HepG2 (cell line): ENCODE measurements around the gene GPR162. TPM values are rescaled to one million over a fixed set of nuclear protein-coding genes. Genes with fewer than 3 reads are reported as not detected.

Experiments
- IRF2 ChIP-seq: IDR thresholded peaks from 2 replicates; pipeline ENCODE4 v1.6.1; 2018; ENCODE audit warnings: missing genetic modification reagents, missing compliant biosample characterization
- KDM1A ChIP-seq: IDR thresholded peaks from 2 replicates; pipeline ENCODE4 v1.6.1; 2016; ENCODE audit warnings: missing compliant biosample characterization
- MLLT10 ChIP-seq: sonication (generic); formaldehyde crosslinking; IDR thresholded peaks from 2 replicates; pipeline ENCODE4 v1.4.0; 2020; ENCODE audit warnings: missing genetic modification reagents
- NR3C1 ChIP-seq: sonication (generic); formaldehyde crosslinking; IDR thresholded peaks from 2 replicates; pipeline ENCODE4 v1.4.0; 2020; ENCODE audit warnings: missing genetic modification reagents
- SP140L ChIP-seq: sonication (generic); formaldehyde crosslinking; IDR thresholded peaks from 2 replicates; pipeline ENCODE4 v1.4.0; 2020; ENCODE audit warnings: missing genetic modification reagents, borderline replicate concordance
- ZBTB42 ChIP-seq: sonication (generic); formaldehyde crosslinking; IDR thresholded peaks from 2 replicates; pipeline ENCODE4 v1.5.0; 2020; ENCODE audit warnings: mild to moderate bottlenecking, missing genetic modification reagents
- ZNF10 ChIP-seq: sonication (generic); formaldehyde crosslinking; IDR thresholded peaks from 2 replicates; pipeline ENCODE4 v1.4.0; 2020; ENCODE audit warnings: mild to moderate bottlenecking, low read depth, missing genetic modification reagents, borderline replicate concordance
- ZNF17 ChIP-seq: sonication (generic); formaldehyde crosslinking; IDR thresholded peaks from 2 replicates; pipeline ENCODE4 v1.5.0; 2020; ENCODE audit warnings: mild to moderate bottlenecking, missing genetic modification reagents
- ZNF180 ChIP-seq: sonication (generic); formaldehyde crosslinking; IDR thresholded peaks from 2 replicates; pipeline ENCODE4 v1.4.0; 2020; ENCODE audit warnings: low read depth, missing genetic modification reagents, borderline replicate concordance
- ZNF24 ChIP-seq: fragments of 450-650 bp; IDR thresholded peaks from 2 replicates; pipeline ENCODE4 v1.6.1; 2017; ENCODE audit warnings: antibody characterized with exemption, mild to moderate bottlenecking
- ZNF3 ChIP-seq: IDR thresholded peaks from 2 replicates; pipeline ENCODE4 v1.7.0; 2017; ENCODE audit warnings: inconsistent platforms
- ZNF589 ChIP-seq: sonication (generic); formaldehyde crosslinking; conservative IDR thresholded peaks from 2 replicates; pipeline ENCODE4 v1.8.0; 2022; ENCODE audit warnings: mild to moderate bottlenecking, moderate library complexity, missing genetic modification reagents
- polyA plus RNA-seq, 8 experiments: library from polyadenylated mRNA; depleted of rRNA in 3 of 8; stranded (reverse) in 7 of 8; unstranded in 1 of 8; fragments of >200 nt; fragmentation: Illumina TruSeq in 4 of 8; extraction: Trizol in 4 of 8; gene quantifications; 2 replicates each; pipeline versions ENCODE4 v1.2.1 to v1.2.3, GENCODE V29; 2011 to 2016; ENCODE audit warnings: low read depth in 4 of 8, missing spikeins in 1 of 8, mixed read lengths in 1 of 8; ENCODE audit not compliant: insufficient read depth in 1 of 8
- total RNA-seq, 5 experiments: library from RNA; depleted of rRNA; stranded (reverse); fragments of >200 nt; fragmentation: Illumina TruSeq; extraction: Trizol; gene quantifications; 2 replicates each; pipeline ENCODE4 v1.2.3, GENCODE V29; 2016; ENCODE audit warnings: low read depth in 1 of 5
- TF ChIP-seq, protein P1 (sequence below): sonication (generic); formaldehyde crosslinking; conservative IDR thresholded peaks from 2 replicates; pipeline ENCODE4 v1.8.0; 2022; ENCODE audit warnings: low read depth, missing genetic modification reagents
- TF ChIP-seq, protein P2 (sequence below): IDR thresholded peaks from 2 replicates; pipeline ENCODE4 v1.6.1; 2016; ENCODE audit warnings: missing compliant biosample characterization, missing genetic modification reagents, borderline replicate concordance
- TF ChIP-seq, protein P3 (sequence below): sonication (generic); formaldehyde crosslinking; IDR thresholded peaks from 2 replicates; pipeline ENCODE4 v1.8.1; 2022; ENCODE audit warnings: low read depth, mild to moderate bottlenecking, missing genetic modification reagents
- TF ChIP-seq, protein P4 (sequence below): sonication (generic); formaldehyde crosslinking; IDR thresholded peaks from 2 replicates; pipeline ENCODE4 v1.5.1; 2020; ENCODE audit warnings: mild to moderate bottlenecking, missing genetic modification reagents, borderline replicate concordance
- TF ChIP-seq, protein P5 (sequence below): fragments of 450-650 bp; IDR thresholded peaks from 2 replicates; pipeline ENCODE4 v1.6.1; 2017; ENCODE audit warnings: mild to moderate bottlenecking

Gene GPR162
- total and polyA plus RNA-seq, 2 of the 13 experiments (the other 11 are each of a cell fraction or from before 2014, with no cell fraction given), result 0.08 TPM; not detected in 1

DNA sequence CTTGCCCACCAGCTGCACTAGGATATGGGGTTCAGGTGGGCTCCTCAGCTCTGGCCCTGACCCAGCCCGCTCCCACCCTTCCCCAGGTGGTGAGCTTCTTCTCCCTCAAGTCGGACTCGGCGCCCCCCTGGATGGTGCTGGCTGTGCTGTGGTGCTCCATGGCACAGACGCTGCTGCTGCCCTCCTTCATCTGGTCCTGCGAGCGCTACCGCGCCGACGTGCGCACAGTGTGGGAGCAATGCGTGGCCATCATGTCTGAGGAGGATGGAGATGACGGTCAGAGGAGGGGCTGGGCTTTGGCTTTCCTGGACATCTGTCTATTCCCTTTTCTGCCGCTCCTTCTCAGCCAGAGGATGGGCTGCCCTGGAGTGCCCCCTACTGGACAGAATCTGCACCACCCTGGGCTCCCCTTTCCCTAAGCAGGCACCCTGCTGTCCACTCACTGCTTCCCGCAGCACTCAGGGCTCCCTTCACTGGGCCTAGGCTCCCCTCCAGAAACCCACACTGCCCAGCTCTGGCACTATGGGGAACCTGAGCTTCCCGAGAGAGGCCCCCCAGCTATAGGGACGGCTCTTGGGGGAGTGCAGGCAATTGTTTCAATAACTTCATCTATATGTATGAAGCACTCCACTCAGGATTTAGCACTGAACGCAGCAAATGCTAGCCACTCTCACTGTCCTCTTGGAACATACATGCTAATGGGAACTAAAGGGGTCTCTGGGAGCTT lies 3.9 kb downstream of the GPR162 start (continued):
- TF ChIP-seq, protein P1, sequence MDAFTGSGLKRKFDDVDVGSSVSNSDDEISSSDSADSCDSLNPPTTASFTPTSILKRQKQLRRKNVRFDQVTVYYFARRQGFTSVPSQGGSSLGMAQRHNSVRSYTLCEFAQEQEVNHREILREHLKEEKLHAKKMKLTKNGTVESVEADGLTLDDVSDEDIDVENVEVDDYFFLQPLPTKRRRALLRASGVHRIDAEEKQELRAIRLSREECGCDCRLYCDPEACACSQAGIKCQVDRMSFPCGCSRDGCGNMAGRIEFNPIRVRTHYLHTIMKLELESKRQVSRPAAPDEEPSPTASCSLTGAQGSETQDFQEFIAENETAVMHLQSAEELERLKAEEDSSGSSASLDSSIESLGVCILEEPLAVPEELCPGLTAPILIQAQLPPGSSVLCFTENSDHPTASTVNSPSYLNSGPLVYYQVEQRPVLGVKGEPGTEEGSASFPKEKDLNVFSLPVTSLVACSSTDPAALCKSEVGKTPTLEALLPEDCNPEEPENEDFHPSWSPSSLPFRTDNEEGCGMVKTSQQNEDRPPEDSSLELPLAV (CRISPR knock-in tag), result no peak
- TF ChIP-seq, protein P2, sequence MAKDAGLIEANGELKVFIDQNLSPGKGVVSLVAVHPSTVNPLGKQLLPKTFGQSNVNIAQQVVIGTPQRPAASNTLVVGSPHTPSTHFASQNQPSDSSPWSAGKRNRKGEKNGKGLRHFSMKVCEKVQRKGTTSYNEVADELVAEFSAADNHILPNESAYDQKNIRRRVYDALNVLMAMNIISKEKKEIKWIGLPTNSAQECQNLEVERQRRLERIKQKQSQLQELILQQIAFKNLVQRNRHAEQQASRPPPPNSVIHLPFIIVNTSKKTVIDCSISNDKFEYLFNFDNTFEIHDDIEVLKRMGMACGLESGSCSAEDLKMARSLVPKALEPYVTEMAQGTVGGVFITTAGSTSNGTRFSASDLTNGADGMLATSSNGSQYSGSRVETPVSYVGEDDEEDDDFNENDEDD, result no peak
- TF ChIP-seq, protein P3, sequence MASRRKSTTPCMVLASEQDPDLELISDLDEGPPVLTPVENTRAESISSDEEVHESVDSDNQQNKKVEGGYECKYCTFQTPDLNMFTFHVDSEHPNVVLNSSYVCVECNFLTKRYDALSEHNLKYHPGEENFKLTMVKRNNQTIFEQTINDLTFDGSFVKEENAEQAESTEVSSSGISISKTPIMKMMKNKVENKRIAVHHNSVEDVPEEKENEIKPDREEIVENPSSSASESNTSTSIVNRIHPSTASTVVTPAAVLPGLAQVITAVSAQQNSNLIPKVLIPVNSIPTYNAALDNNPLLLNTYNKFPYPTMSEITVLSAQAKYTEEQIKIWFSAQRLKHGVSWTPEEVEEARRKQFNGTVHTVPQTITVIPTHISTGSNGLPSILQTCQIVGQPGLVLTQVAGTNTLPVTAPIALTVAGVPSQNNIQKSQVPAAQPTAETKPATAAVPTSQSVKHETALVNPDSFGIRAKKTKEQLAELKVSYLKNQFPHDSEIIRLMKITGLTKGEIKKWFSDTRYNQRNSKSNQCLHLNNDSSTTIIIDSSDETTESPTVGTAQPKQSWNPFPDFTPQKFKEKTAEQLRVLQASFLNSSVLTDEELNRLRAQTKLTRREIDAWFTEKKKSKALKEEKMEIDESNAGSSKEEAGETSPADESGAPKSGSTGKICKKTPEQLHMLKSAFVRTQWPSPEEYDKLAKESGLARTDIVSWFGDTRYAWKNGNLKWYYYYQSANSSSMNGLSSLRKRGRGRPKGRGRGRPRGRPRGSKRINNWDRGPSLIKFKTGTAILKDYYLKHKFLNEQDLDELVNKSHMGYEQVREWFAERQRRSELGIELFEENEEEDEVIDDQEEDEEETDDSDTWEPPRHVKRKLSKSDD (CRISPR knock-in tag), result no peak
- TF ChIP-seq ZNF10 (no peak), NR3C1 (CRISPR knock-in tag) (no peak), ZNF17 (no peak), ZNF180 (CRISPR knock-in tag) (no peak), MLLT10 (CRISPR knock-in tag) (no peak), SP140L (CRISPR knock-in tag) (no peak), IRF2 (0 out of 2 replicates have a peak, but pooled peaks have one; percentile 34), KDM1A (CRISPR knock-in tag) (no peak), ZNF3 (CRISPR knock-in tag) (no peak), ZNF589 (CRISPR knock-in tag) (0 out of 2 replicates have a peak, but pooled peaks have one; percentile 34), ZBTB42 (no peak), ZNF24 (no peak)
- TF ChIP-seq, protein P4, sequence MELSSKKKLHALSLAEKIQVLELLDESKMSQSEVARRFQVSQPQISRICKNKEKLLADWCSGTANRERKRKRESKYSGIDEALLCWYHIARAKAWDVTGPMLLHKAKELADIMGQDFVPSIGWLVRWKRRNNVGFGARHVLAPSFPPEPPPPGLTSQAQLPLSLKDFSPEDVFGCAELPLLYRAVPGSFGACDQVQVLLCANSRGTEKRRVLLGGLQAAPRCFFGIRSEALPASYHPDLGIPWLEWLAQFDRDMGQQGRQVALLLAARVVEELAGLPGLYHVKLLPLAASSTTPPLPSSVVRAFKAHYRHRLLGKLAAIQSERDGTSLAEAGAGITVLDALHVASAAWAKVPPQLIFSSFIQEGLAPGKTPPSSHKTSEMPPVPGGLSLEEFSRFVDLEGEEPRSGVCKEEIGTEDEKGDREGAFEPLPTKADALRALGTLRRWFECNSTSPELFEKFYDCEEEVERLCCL (CRISPR knock-in tag), result no peak
- TF ChIP-seq, protein P5, sequence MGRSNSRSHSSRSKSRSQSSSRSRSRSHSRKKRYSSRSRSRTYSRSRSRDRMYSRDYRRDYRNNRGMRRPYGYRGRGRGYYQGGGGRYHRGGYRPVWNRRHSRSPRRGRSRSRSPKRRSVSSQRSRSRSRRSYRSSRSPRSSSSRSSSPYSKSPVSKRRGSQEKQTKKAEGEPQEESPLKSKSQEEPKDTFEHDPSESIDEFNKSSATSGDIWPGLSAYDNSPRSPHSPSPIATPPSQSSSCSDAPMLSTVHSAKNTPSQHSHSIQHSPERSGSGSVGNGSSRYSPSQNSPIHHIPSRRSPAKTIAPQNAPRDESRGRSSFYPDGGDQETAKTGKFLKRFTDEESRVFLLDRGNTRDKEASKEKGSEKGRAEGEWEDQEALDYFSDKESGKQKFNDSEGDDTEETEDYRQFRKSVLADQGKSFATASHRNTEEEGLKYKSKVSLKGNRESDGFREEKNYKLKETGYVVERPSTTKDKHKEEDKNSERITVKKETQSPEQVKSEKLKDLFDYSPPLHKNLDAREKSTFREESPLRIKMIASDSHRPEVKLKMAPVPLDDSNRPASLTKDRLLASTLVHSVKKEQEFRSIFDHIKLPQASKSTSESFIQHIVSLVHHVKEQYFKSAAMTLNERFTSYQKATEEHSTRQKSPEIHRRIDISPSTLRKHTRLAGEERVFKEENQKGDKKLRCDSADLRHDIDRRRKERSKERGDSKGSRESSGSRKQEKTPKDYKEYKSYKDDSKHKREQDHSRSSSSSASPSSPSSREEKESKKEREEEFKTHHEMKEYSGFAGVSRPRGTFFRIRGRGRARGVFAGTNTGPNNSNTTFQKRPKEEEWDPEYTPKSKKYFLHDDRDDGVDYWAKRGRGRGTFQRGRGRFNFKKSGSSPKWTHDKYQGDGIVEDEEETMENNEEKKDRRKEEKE, result no peak
